Endothelial cell of umbilical vein (primary cell): ENCODE results near the gene TNFSF9. TPM values are rescaled to one million over a fixed set of nuclear protein-coding genes. Genes with fewer than 3 reads are reported as not detected.

ENCODE experiments used
- BruUV-seq: library from RNA; stranded (reverse); fragments of 400-500 nt; replicated peaks from 2 replicates; lab custom pipeline; 2021; lab: Mats Ljungman, UMichigan
- CTCF ChIA-PET: fragments of 300-600, 350-600 bp; sonication (Branson Sonifier 250); formaldehyde crosslinking; loops from one replicate; lab custom pipeline; 2021; ENCODE audit warnings: antibody characterized with exemption, inconsistent platforms; lab: Charles Lee
- POLR2A ChIA-PET: fragments of 300-600, 350-600 bp; sonication (Branson Sonifier 250); formaldehyde crosslinking; loops from one replicate; lab custom pipeline; 2021; ENCODE audit warnings: antibody characterized with exemption, inconsistent platforms; lab: Charles Lee
- DNase-seq: peaks from one replicate; pipeline ENCODE4 v3.0.0-alpha.2; 2011; ENCODE audit warnings: low read depth, low spot score
- FAIRE-seq: peaks from 2 replicates; lab custom pipeline; 2011; peaks lifted over from hg19 to GRCh38; lab: Jason Lieb, UNC
- H2AFZ ChIP-seq: 2 replicates; pipeline ENCODE4 v1.6.0; 2012; ENCODE audit warnings: low read depth, low read length, control low read depth, inconsistent platforms
- H3K27ac ChIP-seq: 2 replicates; pipeline ENCODE4 v1.5.1; 2011; ENCODE audit warnings: low read depth, mild to moderate bottlenecking, control low read depth, low read length, moderate library complexity; ENCODE audit not compliant: insufficient read depth
- H3K27me3 ChIP-seq, 2 experiments: 2 replicates each; pipeline versions ENCODE4 v1.6.0 to v1.6.1; 2011; ENCODE audit warnings: low read length in 2 of 2, mixed read lengths in 1 of 2; ENCODE audit not compliant: control insufficient read depth in 2 of 2, insufficient read depth in 2 of 2
- H3K36me3 ChIP-seq, 2 experiments: 2 replicates in 1 of 2; 3 replicates in 1 of 2; pipeline ENCODE4 v1.5.1; 2011; ENCODE audit warnings: low read length in 2 of 2, mild to moderate bottlenecking in 1 of 2, moderate library complexity in 1 of 2; ENCODE audit not compliant: control insufficient read depth in 2 of 2, insufficient read depth in 2 of 2; ENCODE audit errors: extremely low read depth in 1 of 2
- H3K4me1 ChIP-seq: 3 replicates; pipeline ENCODE4 v1.5.1; 2011; ENCODE audit warnings: mild to moderate bottlenecking, low read length; ENCODE audit not compliant: control insufficient read depth, insufficient read depth; ENCODE audit errors: extremely low read depth
- H3K4me2 ChIP-seq: 2 replicates; pipeline ENCODE4 v1.6.1; 2011; ENCODE audit warnings: low read length, control low read depth, mixed read lengths; ENCODE audit not compliant: insufficient read depth
- H3K4me3 ChIP-seq, 3 experiments: fragments of 200-600 bp in 1 of 3; sonication (generic), shearing (Covaris generic) in 1 of 3; replicated peaks in 1 of 3; 2 replicates each; pipeline ENCODE4 v1.5.1; 2011 to 2016; ENCODE audit warnings: control low read depth in 3 of 3, low read length in 3 of 3, mild to moderate bottlenecking in 2 of 3, inconsistent platforms in 1 of 3, low read depth in 1 of 3, moderate library complexity in 1 of 3; ENCODE audit not compliant: insufficient read depth in 1 of 3
- H3K79me2 ChIP-seq: 2 replicates; pipeline ENCODE4 v1.6.0; 2012; ENCODE audit warnings: low read length, inconsistent platforms; ENCODE audit not compliant: control insufficient read depth, insufficient read depth
- H3K9ac ChIP-seq: replicated peaks from 2 replicates; pipeline ENCODE3; 2011; ENCODE audit warnings: low read length, control low read depth; ENCODE audit not compliant: insufficient read depth; ENCODE audit errors: extremely low read depth
- H3K9me1 ChIP-seq: replicated peaks from 3 replicates; pipeline ENCODE4 v1.6.0; 2011; ENCODE audit warnings: mild to moderate bottlenecking, low read length; ENCODE audit not compliant: control insufficient read depth, insufficient read depth; ENCODE audit errors: extremely low read depth
- H3K9me3 ChIP-seq: replicated peaks from 2 replicates; pipeline ENCODE4 v1.5.1; 2012; ENCODE audit warnings: low read length, inconsistent platforms; ENCODE audit not compliant: control insufficient read depth, insufficient read depth
- H4K20me1 ChIP-seq: replicated peaks from 2 replicates; pipeline ENCODE3; 2011; ENCODE audit warnings: mild to moderate bottlenecking, low read length; ENCODE audit not compliant: control insufficient read depth, insufficient read depth; ENCODE audit errors: extremely low read depth
- CTCF ChIP-seq, 2 donors: IDR thresholded peaks; 1 replicate in 1 of 2; 2 replicates in 1 of 2; pipeline ENCODE4 v1.5.1; 2011; ENCODE audit warnings: low read length in 2 of 2, mild to moderate bottlenecking in 2 of 2, moderate library complexity in 2 of 2, control low read depth in 1 of 2, inconsistent platforms in 1 of 2, low read depth in 1 of 2; ENCODE audit not compliant: insufficient read depth in 1 of 2; ENCODE audit errors: extremely low read depth in 1 of 2
- EZH2 ChIP-seq: IDR thresholded peaks from 2 replicates; pipeline ENCODE4 v1.6.1; 2012; ENCODE audit warnings: borderline replicate concordance, low read depth, mild to moderate bottlenecking, moderate library complexity, low read length, inconsistent platforms; ENCODE audit not compliant: severe bottlenecking
- JUN ChIP-seq: IDR thresholded peaks from 2 replicates; pipeline ENCODE4 v1.6.1; 2011; ENCODE audit warnings: borderline replicate concordance, low read depth; ENCODE audit not compliant: insufficient read length, insufficient read depth
- POLR2A ChIP-seq: IDR thresholded peaks from 2 replicates; pipeline ENCODE4 v1.6.1; 2012; ENCODE audit warnings: low read depth, mild to moderate bottlenecking, control low read depth, low read length
- POLR2AphosphoS5 ChIP-seq: IDR thresholded peaks from 2 replicates; pipeline ENCODE4 v1.6.1; 2012; ENCODE audit warnings: low read depth, mild to moderate bottlenecking, control low read depth, low read length, moderate library complexity; ENCODE audit not compliant: insufficient read depth
- dilution Hi-C: fragments of 300-500 bp; cut with MboI; formaldehyde crosslinking; loops from one replicate; pipeline ENCODE4 v1.15.0; 2019; ENCODE audit warnings: low sequenced_read_pairs; ENCODE audit not compliant: extremely low pct_ligation_motif_present
- intact Hi-C: fragments of 100-400 bp; cut with micrococcal nuclease; formaldehyde crosslinking; loops from one replicate; pipeline ENCODE4 v1.10.0; 2022
- polyA plus RNA-seq, 4 experiments: library from polyadenylated mRNA; depleted of rRNA in 3 of 4; stranded (reverse) in 3 of 4; unstranded in 1 of 4; fragments of >200 nt; gene quantifications; 2 replicates each; pipeline versions ENCODE4 v1.2.1 to v1.2.3, GENCODE V29; 2011 to 2012; ENCODE audit warnings: missing spikeins in 1 of 4
- total RNA-seq: library from RNA; stranded (reverse); gene quantifications from 2 replicates; pipeline ENCODE4 v1.2.3, GENCODE V29; 2021

Gene TNFSF9
- total and polyA plus RNA-seq, 2 donors (not counting 3 experiments of a cell fraction or from before 2014, with no cell fraction given): 0.52 to 0.53 TPM

DNA sequence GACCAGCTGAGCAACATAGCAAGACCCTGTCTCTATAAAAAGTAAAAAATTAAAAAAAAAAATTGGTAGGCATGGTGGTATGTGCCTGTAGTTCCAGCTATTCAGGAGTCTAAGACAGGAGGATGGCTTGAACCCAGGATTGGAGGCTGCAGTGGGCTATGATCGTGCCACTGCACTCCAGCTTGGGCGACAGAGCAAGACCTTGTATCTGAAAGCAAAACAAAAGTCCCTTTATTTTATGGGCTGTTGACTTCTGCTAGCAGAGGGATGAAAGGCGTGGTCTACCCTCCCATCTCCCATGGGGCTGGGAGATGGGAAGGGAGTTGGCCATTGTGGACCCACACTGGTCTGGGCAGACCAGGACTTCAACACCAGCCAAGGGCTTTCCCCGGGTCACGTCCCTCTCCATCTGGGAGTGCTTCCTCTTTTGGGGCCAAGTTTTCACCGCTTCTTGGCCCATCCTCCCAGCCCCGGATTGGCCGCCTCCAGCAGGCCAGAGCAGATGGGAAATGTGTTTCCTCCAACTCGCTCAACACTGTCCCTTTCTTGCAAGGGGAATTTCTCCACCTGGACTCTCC lies 2.2 kb upstream of the TNFSF9 start:
- Histone ChIP-seq H3K79me2 (no peaks in the 10 kb centered on the region), H2AFZ (no peak overlapping the region), H3K9me3 (no peaks in the 10 kb centered on the region), H4K20me1 (no peaks in the 10 kb centered on the region), H3K9ac (no peak overlapping the region), H3K4me3 (no peak overlapping the region), H3K9me1 (no peaks in the 10 kb centered on the region), H3K4me1 (peaks cover 4% of the 10 kb centered on the region), H3K27ac (no peak overlapping the region), H3K4me2 (no peak overlapping the region), H3K27me3 (peaks cover 15 to 20% of the 10 kb centered on the region in 2 experiments), H3K36me3 (no peaks in the 10 kb centered on the region)
- intact Hi-C loops (loop anchor here (2.0 kb wide), 1 partner anchor 76 kb away; no protein-coding TSS in a partner anchor), dilution Hi-C loops (no loop called here)
- DNase-seq (no peak), FAIRE-seq (no peak)
- TF ChIP-seq JUN (no peak), POLR2AphosphoS5 (no peak), POLR2A (no peak), CTCF (IDR thresholded peaks at IDR 0.05; ENCODE audit: extremely low read depth in 1 of 2, insufficient read depth in 1 of 2, low read depth in 1 of 2, low read length in 2 of 2) (no peak), EZH2 (no peak)
- ChIA-PET POLR2A (no interaction called here), CTCF (interaction anchor here (1.9 kb wide), 1 partner anchor 12 kb away, joined by 9 read pairs; no protein-coding TSS in a partner anchor)
- BruUV-seq: no TSS peak
